HG02884 (cell line): ENCODE results near the gene EVX1.

Source experiments
- ATAC-seq: cut with Tn5 transposase; IDR thresholded peaks from one replicate; pipeline ENCODE4 v1.9.1; 2021; ENCODE audit warnings: mild to moderate bottlenecking, moderate library complexity; ENCODE audit not compliant: unreplicated experiment

The EVX1 gene

GRCh38 chr7:27242555-27243339, at the start of gene EVX1:
Gene EVX1 (plus strand): TSS chr7:27242802. CDS start chr7:27243031, 229 bp downstream.
- ATAC-seq: no peak

- no peak for ATAC-seq
These were observed 49.1 kb upstream of the EVX1 start for GRCh38 chr7:27193335-27194001.

- no peak for ATAC-seq
These were observed 48.6 kb upstream of the EVX1 start for GRCh38 chr7:27194002-27194352.

- no peak for ATAC-seq
These were observed 47.8 kb upstream of the EVX1 start for GRCh38 chr7:27194686-27195379.

- ATAC-seq: no peak
These were observed 46.3 kb upstream of the EVX1 start for GRCh38 chr7:27196287-27196767.

DNA sequence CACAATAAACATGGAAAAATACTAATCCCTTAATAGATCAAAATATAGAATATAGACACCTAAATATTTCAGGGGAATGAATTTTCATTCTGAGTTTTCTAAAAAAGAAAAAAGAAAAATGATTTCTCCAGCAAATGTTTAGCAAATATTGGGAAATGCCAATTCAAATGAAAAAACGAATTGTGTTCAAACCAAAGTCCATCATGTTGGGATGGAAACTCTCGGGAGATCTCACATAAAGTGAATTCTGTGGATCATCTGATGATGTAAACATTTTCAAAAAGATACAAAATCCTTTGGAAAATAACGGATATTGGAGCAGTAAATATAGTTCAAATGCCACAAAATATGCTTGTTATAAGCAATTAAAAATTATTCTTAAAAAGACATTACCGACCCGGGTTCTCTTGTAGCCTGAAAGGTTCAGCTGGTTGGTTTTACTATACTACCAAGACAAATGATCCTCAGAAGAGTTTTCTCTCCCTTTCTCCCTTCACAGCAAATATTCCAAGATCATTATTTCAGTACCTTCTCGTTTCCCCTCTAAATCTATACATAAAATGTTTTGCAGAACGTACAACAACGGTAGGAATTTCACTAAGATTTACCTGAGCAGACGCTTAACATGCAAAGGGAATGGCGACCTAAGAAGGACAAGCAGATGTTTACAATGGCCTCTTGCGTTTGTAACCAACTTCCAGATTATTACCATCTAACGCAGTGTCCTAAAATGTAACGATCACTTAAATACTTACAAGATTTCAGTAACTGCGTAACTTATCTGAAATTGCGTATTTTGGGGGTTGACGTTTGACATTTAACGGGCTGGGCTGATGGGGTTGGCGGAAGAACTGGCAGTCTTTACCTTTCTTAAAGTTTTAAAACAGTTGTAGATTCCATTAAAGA, 45.2 kb upstream of the EVX1 start:
- no peak for ATAC-seq

- no peak for ATAC-seq
These were observed 44.3 kb upstream of the EVX1 start for GRCh38 chr7:27198138-27198841.

- no peak for ATAC-seq
These were observed 43.5 kb upstream of the EVX1 start for GRCh38 chr7:27198871-27199801.

- ATAC-seq: no peak
These were observed 42.5 kb upstream of the EVX1 start, which contains the start of gene HOXA13 for GRCh38 chr7:27199849-27200760. Gene HOXA13 (minus strand): TSS chr7:27200091. CDS start chr7:27200077, 14 bp downstream.

- no peak for ATAC-seq
These were observed 41.6 kb upstream of the EVX1 start for GRCh38 chr7:27200761-27201579.

DNA sequence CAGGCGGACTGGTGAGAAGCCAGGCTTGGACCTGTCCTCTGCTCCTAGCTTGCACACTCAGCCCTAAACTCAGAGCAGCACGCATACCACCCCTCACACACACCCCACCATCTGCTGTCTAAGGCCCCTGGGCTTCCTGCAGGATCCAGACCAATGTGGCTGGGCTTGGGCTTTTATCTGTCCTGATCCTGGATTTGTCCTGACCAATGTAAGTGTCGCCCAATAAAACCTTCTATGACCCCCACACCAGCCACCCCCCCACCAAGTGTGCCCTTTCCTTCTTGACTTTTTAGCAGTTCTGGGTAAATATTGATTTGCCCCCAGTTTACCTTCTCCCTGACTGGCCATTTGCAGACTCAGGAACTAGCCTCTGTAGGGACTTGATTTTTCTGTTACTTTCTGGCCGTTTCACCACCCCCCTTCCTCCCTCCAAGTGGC, 41.0 kb upstream of the EVX1 start:
- no peak for ATAC-seq

GRCh38 chr7:27202018-27202861, 40.4 kb upstream of the EVX1 start:
- ATAC-seq: no peak

DNA sequence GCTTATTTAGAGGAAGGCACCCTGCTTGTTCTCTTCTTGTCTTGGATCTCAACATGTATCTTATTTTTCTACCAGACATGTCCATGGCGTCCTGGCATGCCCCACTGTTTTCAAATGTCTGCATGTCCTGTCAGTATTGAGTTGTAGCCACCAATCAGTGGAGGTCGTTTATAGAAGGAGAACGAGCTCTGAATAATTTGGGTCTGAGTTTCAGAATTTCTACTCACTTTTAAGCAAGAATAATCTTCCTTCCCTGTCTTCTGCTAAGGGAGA, 39.8 kb upstream of the EVX1 start:
- no peak for ATAC-seq

- ATAC-seq: no peak
These were observed 39.1 kb upstream of the EVX1 start for GRCh38 chr7:27203365-27203953.

GRCh38 chr7:27203964-27204594, 38.5 kb upstream of the EVX1 start:
- ATAC-seq: no peak
